Measurements from ENCODE around the gene CTSC.

DNA sequence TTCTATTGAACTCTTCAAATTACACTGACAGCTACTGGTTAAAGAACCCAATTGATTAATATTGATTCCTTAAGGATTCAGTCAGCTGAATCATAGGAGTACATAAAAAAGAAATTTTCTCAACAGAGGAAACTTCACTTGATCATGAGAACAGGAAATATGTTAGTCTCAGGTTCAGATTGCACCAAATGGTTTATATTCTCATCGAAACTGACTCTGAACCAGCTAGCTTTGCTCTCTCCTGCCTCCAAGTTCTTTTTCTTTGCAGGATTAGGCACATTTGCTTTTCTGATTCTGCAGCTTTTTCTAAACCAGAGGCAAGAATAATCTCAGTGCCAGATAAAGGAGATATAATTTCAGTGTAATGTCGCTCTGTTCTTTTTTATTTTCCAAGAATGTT lies 33.2 kb upstream of the CTSC start:
- no peak for TF ChIP-seq CTCF (IDR thresholded peaks at IDR 0.05)
- no peak for TF ChIP-seq POLR2A (IDR thresholded peaks at IDR 0.05)
